HL-60/S4 treated with phorbol 12-myristate 13-acetate at 8.2 ng/mL for 4 days and 3 days (cell line): ENCODE measurements around the gene IGF2R.
"Not testable (repeated sequence)": the region's sequence is repeated elsewhere in the genome, so short reads cannot be mapped to it uniquely, and the experiment has no call there.

Experiments
- in situ Hi-C: fragments of 300-500 bp; cut with MboI; formaldehyde crosslinking; loops from 2 replicates; pipeline ENCODE4 v1.15.0; 2022; ENCODE audit warnings: low sequenced_read_pairs

Gene IGF2R

GRCh38 chr6:160090442-160091239, 121.8 kb downstream of the IGF2R start:
- in situ Hi-C loops, result not testable (repeated sequence)

DNA sequence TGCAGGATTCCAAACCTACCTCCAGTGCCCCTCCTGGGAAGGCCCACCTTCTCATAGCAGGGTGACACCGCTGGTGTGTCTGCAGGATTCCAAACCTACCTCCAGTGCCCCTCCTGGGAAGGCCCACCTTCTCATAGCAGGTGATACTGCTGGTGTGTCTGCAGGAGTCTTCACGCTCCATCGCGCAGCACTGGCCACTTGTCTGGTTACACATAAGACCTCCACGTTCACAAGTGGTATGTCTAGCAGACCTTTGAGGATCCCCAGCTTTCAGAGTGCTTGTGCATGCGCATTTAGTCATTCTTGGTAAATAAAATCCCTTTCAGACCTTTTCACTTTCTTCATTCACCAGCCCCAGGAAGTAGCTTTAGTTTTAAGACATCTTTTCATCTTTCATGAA, 123.3 kb downstream of the IGF2R start:
- in situ Hi-C loops, result not testable (repeated sequence)

GRCh38 chr6:160092602-160093001, 123.7 kb downstream of the IGF2R start:
- in situ Hi-C loops, result no loop called here

GRCh38 chr6:160093061-160093460, 124.2 kb downstream of the IGF2R start:
- in situ Hi-C loops, result no loop called here

DNA sequence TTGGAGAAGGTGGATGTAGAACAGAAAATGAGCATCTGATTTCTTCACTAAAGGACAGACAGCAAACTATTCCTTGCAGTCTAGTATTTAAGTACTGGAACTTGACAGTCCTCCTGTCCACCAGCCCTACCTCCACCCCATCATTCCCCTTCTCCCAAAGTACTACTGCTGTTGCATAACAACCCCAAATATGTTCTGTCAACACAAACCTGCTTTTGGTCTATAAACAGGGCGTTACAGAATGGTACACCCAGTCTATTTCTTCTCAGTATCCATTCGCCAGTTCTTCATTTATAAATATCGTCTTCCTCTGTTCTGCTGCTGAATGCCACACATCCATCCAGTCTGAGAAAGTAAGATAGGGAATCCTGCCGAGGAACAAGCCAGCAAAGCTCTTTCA, 125.1 kb downstream of the IGF2R start:
- in situ Hi-C loops, result no loop called here

GRCh38 chr6:160095146-160095845, 126.4 kb downstream of the IGF2R start:
- in situ Hi-C loops, result no loop called here

DNA sequence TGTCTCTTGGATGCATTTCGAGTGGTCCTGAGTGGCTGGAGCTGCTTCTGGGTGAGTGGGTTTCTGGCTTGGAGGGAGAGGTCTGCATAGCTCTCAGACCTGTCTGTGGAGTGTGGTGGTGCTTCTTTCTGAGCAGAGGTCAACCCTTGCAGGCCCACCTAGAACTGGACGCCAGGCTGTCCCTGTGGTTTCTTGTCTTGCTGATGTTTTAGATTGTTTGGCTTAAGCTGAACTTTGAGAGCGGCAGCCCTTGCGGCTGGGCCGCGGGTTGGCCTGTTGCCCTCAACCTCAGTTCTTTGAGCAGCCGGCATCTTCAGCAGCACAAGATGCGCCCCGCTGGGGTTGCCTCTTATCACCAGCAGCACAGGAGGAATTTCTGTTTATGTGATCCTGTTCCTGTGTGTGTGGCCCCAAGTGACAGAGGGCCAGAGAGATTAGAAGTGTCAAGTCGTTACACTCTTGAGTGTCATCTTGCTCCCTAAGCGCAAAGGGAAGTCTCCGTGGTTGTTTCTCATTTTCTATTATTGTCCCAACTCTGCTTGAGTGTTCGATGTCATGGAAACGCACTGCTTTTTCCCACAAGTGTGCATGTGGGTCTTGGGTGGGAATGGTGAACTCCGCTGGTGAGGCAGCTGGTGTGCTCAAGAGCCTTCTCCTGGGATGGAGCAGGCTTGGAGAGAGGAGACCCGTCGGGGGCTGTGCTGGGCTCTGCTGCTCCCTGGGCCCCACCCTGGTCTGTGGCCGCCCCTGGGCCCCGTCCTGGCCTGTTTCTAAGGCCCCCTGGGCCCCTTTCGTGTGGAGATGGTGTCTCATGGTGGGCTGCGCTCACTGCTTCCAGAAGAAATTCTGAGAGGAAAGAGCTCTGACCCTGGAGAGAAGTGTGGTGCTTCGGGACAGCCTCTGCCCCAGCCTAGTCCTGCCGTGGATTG, 132.7 kb downstream of the IGF2R start:
- in situ Hi-C loops, result loop anchor here (10.0 kb wide), 1 partner anchor 237 kb away; no protein-coding TSS in a partner anchor

- in situ Hi-C loops, result loop anchor here (10.0 kb wide), 1 partner anchor 238 kb away; no protein-coding TSS in a partner anchor
Measured at GRCh38 chr6:160102399-160102798, 133.5 kb downstream of the IGF2R start.

- in situ Hi-C loops, result loop anchor here (10.0 kb wide), 1 partner anchor 238 kb away; no protein-coding TSS in a partner anchor
Measured at GRCh38 chr6:160102956-160103824, 134.3 kb downstream of the IGF2R start.

- in situ Hi-C loops, result loop anchor here (10.0 kb wide), 1 partner anchor 239 kb away; no protein-coding TSS in a partner anchor
Measured at GRCh38 chr6:160103825-160104100, 134.9 kb downstream of the IGF2R start.

DNA sequence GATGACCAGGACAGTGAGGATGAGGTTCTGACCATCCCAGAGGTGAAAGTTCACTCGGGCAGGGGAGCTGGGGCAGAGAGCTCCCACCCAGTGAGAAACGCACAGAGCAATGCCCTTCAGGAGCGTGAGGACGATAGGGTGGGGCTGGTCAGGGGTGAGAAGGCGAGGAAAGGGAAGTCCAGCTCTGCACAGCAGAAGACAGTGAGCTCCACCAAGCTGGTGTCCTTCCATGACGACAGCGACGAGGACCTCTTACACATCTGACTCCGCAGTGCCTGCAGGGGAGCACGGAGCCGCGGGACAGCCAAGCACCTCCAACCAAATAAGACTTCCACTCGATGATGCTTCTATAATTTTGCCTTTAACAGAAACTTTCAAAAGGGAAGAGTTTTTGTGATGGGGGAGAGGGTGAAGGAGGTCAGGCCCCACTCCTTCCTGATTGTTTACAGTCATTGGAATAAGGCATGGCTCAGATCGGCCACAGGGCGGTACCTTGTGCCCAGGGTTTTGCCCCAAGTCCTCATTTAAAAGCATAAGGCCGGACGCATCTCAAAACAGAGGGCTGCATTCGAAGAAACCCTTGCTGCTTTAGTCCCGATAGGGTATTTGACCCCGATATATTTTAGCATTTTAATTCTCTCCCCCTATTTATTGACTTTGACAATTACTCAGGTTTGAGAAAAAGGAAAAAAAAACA, 136.1 kb downstream of the IGF2R start:
- in situ Hi-C loops, result loop anchor here (10.0 kb wide), 1 partner anchor 240 kb away; no protein-coding TSS in a partner anchor

DNA sequence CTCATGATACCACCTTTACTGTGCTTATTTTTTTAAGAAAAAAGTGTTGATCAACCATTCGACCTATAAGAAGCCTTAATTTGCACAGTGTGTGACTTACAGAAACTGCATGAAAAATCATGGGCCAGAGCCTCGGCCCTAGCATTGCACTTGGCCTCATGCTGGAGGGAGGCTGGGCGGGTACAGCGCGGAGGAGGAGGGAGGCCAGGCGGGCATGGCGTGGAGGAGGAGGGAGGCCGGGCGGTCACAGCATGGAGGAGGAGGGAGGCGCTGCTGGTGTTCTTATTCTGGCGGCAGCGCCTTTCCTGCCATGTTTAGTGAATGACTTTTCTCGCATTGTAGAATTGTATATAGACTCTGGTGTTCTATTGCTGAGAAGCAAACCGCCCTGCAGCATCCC, 137.1 kb downstream of the IGF2R start:
- in situ Hi-C loops, result loop anchor here (10.0 kb wide), 1 partner anchor 241 kb away; no protein-coding TSS in a partner anchor

- in situ Hi-C loops, result loop anchor here (10.0 kb wide), 1 partner anchor 242 kb away; no protein-coding TSS in a partner anchor
Measured at GRCh38 chr6:160106701-160107100, 137.8 kb downstream of the IGF2R start.

DNA sequence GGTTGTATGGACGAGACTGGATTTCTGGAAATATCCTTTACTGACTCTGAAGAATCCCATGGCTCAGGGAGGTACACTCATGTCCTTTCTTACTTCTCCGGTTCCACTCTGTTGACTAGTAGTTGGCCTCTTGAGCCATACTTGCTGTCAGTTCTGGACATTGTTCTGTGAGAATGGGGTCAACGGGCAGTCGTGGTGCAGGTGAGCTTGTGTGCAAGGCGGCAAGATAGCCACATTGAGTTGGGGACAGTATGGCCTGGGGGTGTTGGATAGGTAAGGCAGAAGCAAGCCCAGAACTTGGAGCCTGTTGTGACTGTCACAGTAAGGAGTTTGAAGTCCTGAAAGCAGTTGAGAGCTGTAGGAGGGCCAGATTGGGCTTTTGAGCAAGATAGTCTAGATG, 139.2 kb downstream of the IGF2R start:
- in situ Hi-C loops, result loop anchor here (10.0 kb wide), 1 partner anchor 243 kb away; no protein-coding TSS in a partner anchor

DNA sequence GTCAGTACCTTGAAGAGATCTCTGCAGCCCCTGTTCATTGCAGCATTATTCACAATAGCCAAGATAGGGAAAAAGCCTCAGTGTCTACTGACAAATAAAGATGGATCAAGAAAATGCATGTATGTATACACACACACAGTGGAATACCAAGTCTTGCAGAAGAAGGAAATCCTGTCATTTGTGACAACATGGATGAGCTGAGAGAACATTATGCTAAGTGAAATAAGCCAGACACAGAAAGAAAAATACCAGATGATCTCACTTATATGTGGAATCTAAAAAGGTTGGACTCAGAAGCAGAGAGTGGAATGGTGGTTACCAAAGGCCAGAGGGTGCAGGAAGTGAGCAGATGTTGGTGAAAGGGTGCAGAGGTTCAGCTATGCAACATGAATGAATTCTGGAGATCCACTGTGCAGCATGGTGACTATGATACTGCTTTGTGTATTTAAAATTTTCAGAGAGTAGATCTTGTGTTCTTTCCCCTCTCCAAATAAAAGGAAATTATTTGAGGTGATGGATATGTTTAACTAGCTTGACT, 141.8 kb downstream of the IGF2R start:
- in situ Hi-C loops, result no loop called here

DNA sequence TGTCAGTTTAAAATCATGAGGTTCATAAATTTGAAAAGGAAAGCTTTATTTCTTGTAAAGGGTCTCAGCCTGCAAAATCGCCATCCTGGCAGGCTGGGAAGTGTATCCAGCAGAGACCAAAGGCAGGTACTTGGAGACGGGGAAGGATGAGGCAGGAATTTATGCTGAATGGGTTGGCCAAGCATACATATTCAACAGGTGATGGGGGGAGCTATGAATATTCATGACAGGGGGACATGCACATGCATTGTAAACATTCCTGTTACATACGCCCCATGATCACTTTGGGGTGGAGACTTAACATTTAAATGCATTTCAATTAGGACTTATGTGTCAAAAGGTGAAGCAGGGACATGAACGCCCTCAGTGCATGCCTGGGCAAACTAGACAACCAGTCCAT, 142.9 kb downstream of the IGF2R start:
- in situ Hi-C loops, result no loop called here

GRCh38 chr6:160112628-160113299, 143.9 kb downstream of the IGF2R start:
- in situ Hi-C loops, result no loop called here

GRCh38 chr6:160114536-160114935, 145.7 kb downstream of the IGF2R start:
- in situ Hi-C loops, result not testable (repeated sequence)
